ENCODE results near the gene RAPGEF1. TPM values are rescaled to one million over a fixed set of nuclear protein-coding genes. Genes with fewer than 3 reads are reported as not detected.

RAPGEF1 gene
- total and polyA plus RNA-seq, 4 donors: 17.5 to 93.2 (median 54.7) TPM

- ATAC-seq (ENCODE audit: low FRiP score) (no peak), DNase-seq (no peak)
- H3K27me3 ChIP-seq (ENCODE audit: control insufficient read depth in 1 of 2, insufficient read depth in 2 of 2, low read length in 1 of 2): no peaks in the 10 kb centered on the region
- H3K9me3 ChIP-seq (ENCODE audit: control insufficient read depth, low read length): no peaks in the 10 kb centered on the region
- peaks cover 0 to 4% of the 10 kb centered on the region in 2 donors for H3K4me1 ChIP-seq (ENCODE audit: control insufficient read depth in 1 of 2, insufficient read depth in 2 of 2, low read length in 2 of 2)
- 97 to 98% methylated on average over 8 of the region's 8 CpGs for whole genome bisulfite sequencing, 2 donors
- H3K4me3 ChIP-seq (ENCODE audit: low read length in 2 of 2): no peak overlapping the region
- intact Hi-C loops (cut with DNase I): no loop called here
- H3K36me3 ChIP-seq (ENCODE audit: control insufficient read depth in 1 of 2, insufficient read depth in 2 of 2, low read length in 1 of 2): no peaks in the 10 kb centered on the region
- no peak overlapping the region for H3K27ac ChIP-seq (ENCODE audit: low read depth in 1 of 2, low read length in 2 of 2)
Measured at GRCh38 chr9:131702911-131703310, 37.0 kb downstream of the RAPGEF1 start.

GRCh38 chr9:131701789-131702337 lies 38.0 kb downstream of the RAPGEF1 start:
- H3K4me3 ChIP-seq (ENCODE audit: low read length in 2 of 2): no peak overlapping the region
- H3K9me3 ChIP-seq (ENCODE audit: control insufficient read depth, low read length): no peaks in the 10 kb centered on the region
- peaks cover 0 to 4% of the 10 kb centered on the region in 2 donors for H3K4me1 ChIP-seq (ENCODE audit: control insufficient read depth in 1 of 2, insufficient read depth in 2 of 2, low read length in 2 of 2)
- 95% methylated on average over 6 of the region's 6 CpGs for WGBS, 2 donors
- DNase-seq: no peak
- no peak overlapping the region for H3K27ac ChIP-seq (ENCODE audit: low read depth in 1 of 2, low read length in 2 of 2)
- intact Hi-C loops (cut with DNase I): no loop called here
- no peaks in the 10 kb centered on the region for H3K36me3 ChIP-seq (ENCODE audit: control insufficient read depth in 1 of 2, insufficient read depth in 2 of 2, low read length in 1 of 2)
- H3K27me3 ChIP-seq (ENCODE audit: control insufficient read depth in 1 of 2, insufficient read depth in 2 of 2, low read length in 1 of 2): no peaks in the 10 kb centered on the region
- no peak for ATAC-seq (ENCODE audit: low FRiP score)

- Histone ChIP-seq H3K4me3 (ENCODE audit: low read length in 2 of 2) (no peak overlapping the region), H3K9me3 (ENCODE audit: control insufficient read depth, low read length) (no peaks in the 10 kb centered on the region), H3K36me3 (ENCODE audit: control insufficient read depth in 1 of 2, insufficient read depth in 2 of 2, low read length in 1 of 2) (no peaks in the 10 kb centered on the region), H3K4me1 (ENCODE audit: control insufficient read depth in 1 of 2, insufficient read depth in 2 of 2, low read length in 2 of 2) (peaks cover 0 to 4% of the 10 kb centered on the region in 2 donors), H3K27me3 (ENCODE audit: control insufficient read depth in 1 of 2, insufficient read depth in 2 of 2, low read length in 1 of 2) (no peaks in the 10 kb centered on the region), H3K27ac (ENCODE audit: low read depth in 1 of 2, low read length in 2 of 2) (no peak overlapping the region)
- intact Hi-C loops (cut with DNase I): no loop called here
- ATAC-seq (ENCODE audit: low FRiP score) (no peak), DNase-seq (no peak)
- WGBS, 2 donors: 100% methylated on average over 1 of the region's 1 CpG
Measured at GRCh38 chr9:131701436-131701781, 38.5 kb downstream of the RAPGEF1 start.

- no peak for DNase-seq
- ATAC-seq (ENCODE audit: low FRiP score): no peak
- peaks cover 0 to 2% of the 10 kb centered on the region in 2 donors for H3K4me1 ChIP-seq (ENCODE audit: control insufficient read depth in 1 of 2, insufficient read depth in 2 of 2, low read length in 2 of 2)
- 94% methylated on average over 11 of the region's 11 CpGs for WGBS, 2 donors
- H3K9me3 ChIP-seq (ENCODE audit: control insufficient read depth, low read length): no peaks in the 10 kb centered on the region
- H3K4me3 ChIP-seq (ENCODE audit: low read length in 2 of 2): no peak overlapping the region
- no peak overlapping the region for H3K27ac ChIP-seq (ENCODE audit: low read depth in 1 of 2, low read length in 2 of 2)
- no peaks in the 10 kb centered on the region for H3K27me3 ChIP-seq (ENCODE audit: control insufficient read depth in 1 of 2, insufficient read depth in 2 of 2, low read length in 1 of 2)
- intact Hi-C loops (cut with DNase I): no loop called here
- no peaks in the 10 kb centered on the region for H3K36me3 ChIP-seq (ENCODE audit: control insufficient read depth in 1 of 2, insufficient read depth in 2 of 2, low read length in 1 of 2)
Measured at GRCh38 chr9:131700765-131701435, 39.0 kb downstream of the RAPGEF1 start.

- intact Hi-C loops (cut with DNase I): no loop called here
- WGBS, 2 donors: 97 to 100% methylated on average over 7 of the region's 7 CpGs
- Histone ChIP-seq H3K27ac (ENCODE audit: low read depth in 1 of 2, low read length in 2 of 2) (no peak overlapping the region), H3K4me1 (ENCODE audit: control insufficient read depth in 1 of 2, insufficient read depth in 2 of 2, low read length in 2 of 2) (no peaks in the 10 kb centered on the region), H3K4me3 (ENCODE audit: low read length in 2 of 2) (no peak overlapping the region), H3K9me3 (ENCODE audit: control insufficient read depth, low read length) (no peaks in the 10 kb centered on the region), H3K27me3 (ENCODE audit: control insufficient read depth in 1 of 2, insufficient read depth in 2 of 2, low read length in 1 of 2) (no peaks in the 10 kb centered on the region), H3K36me3 (ENCODE audit: control insufficient read depth in 1 of 2, insufficient read depth in 2 of 2, low read length in 1 of 2) (no peaks in the 10 kb centered on the region)
- ATAC-seq (ENCODE audit: low FRiP score) (no peak), DNase-seq (no peak)
Measured at GRCh38 chr9:131700076-131700475, 39.8 kb downstream of the RAPGEF1 start.

GRCh38 chr9:131698618-131698985 lies 41.3 kb downstream of the RAPGEF1 start:
- ATAC-seq (ENCODE audit: low FRiP score) (no peak), DNase-seq (no peak)
- Histone ChIP-seq H3K36me3 (ENCODE audit: control insufficient read depth in 1 of 2, insufficient read depth in 2 of 2, low read length in 1 of 2) (no peaks in the 10 kb centered on the region), H3K4me3 (ENCODE audit: low read length in 2 of 2) (no peak overlapping the region), H3K9me3 (ENCODE audit: control insufficient read depth, low read length) (no peaks in the 10 kb centered on the region), H3K27ac (ENCODE audit: low read depth in 1 of 2, low read length in 2 of 2) (no peak overlapping the region), H3K4me1 (ENCODE audit: control insufficient read depth in 1 of 2, insufficient read depth in 2 of 2, low read length in 2 of 2) (no peaks in the 10 kb centered on the region), H3K27me3 (ENCODE audit: control insufficient read depth in 1 of 2, insufficient read depth in 2 of 2, low read length in 1 of 2) (no peaks in the 10 kb centered on the region)
- intact Hi-C loops (cut with DNase I): no loop called here
- 94 to 96% methylated on average over 4 of the region's 4 CpGs for WGBS, 2 donors

GRCh38 chr9:131697908-131698617 lies 41.8 kb downstream of the RAPGEF1 start:
- Histone ChIP-seq H3K4me3 (ENCODE audit: low read length in 2 of 2) (no peak overlapping the region), H3K27me3 (ENCODE audit: control insufficient read depth in 1 of 2, insufficient read depth in 2 of 2, low read length in 1 of 2) (no peaks in the 10 kb centered on the region), H3K36me3 (ENCODE audit: control insufficient read depth in 1 of 2, insufficient read depth in 2 of 2, low read length in 1 of 2) (no peaks in the 10 kb centered on the region), H3K9me3 (ENCODE audit: control insufficient read depth, low read length) (no peaks in the 10 kb centered on the region), H3K27ac (ENCODE audit: low read depth in 1 of 2, low read length in 2 of 2) (no peak overlapping the region), H3K4me1 (ENCODE audit: control insufficient read depth in 1 of 2, insufficient read depth in 2 of 2, low read length in 2 of 2) (peaks cover 0 to 1% of the 10 kb centered on the region in 2 donors)
- WGBS, 2 donors: 69 to 74% methylated on average over 5 of the region's 5 CpGs
- intact Hi-C loops (cut with DNase I): no loop called here
- DNase-seq: no peak
- ATAC-seq (ENCODE audit: low FRiP score): no peak

- no peak overlapping the region for H3K4me3 ChIP-seq (ENCODE audit: low read length in 2 of 2)
- no peaks in the 10 kb centered on the region for H3K9me3 ChIP-seq (ENCODE audit: control insufficient read depth, low read length)
- 39 to 56% methylated on average over 6 of the region's 6 CpGs for WGBS, 2 donors
- no peaks in the 10 kb centered on the region for H3K36me3 ChIP-seq (ENCODE audit: control insufficient read depth in 1 of 2, insufficient read depth in 2 of 2, low read length in 1 of 2)
- H3K27me3 ChIP-seq (ENCODE audit: control insufficient read depth in 1 of 2, insufficient read depth in 2 of 2, low read length in 1 of 2): no peaks in the 10 kb centered on the region
- DNase-seq (no peak), ATAC-seq (ENCODE audit: low FRiP score) (peak; percentile 73)
- intact Hi-C loops (cut with DNase I): no loop called here
- no peak overlapping the region for H3K27ac ChIP-seq (ENCODE audit: low read depth in 1 of 2, low read length in 2 of 2)
- H3K4me1 ChIP-seq (ENCODE audit: control insufficient read depth in 1 of 2, insufficient read depth in 2 of 2, low read length in 2 of 2): peaks cover 0 to 6% of the 10 kb centered on the region in 2 donors
Measured at GRCh38 chr9:131697097-131697496, 42.8 kb downstream of the RAPGEF1 start.
